Thyroid gland (tissue), 4 donors: ENCODE data around the gene STK31.

Experiments used
- CTCF ChIP-seq, 6 experiments: fragments of 200-600 bp in 3 of 6; fragments of 450-650 bp in 3 of 6; sonication (generic) in 3 of 6; IDR thresholded peaks; one replicate each; pipeline ENCODE4 v1.5.1; 2016 to 2019; ENCODE audit warnings: antibody characterized with exemption in 6 of 6, mild to moderate bottlenecking in 2 of 6, inconsistent platforms in 1 of 6, moderate library complexity in 1 of 6
- POLR2A ChIP-seq, 2 donors: fragments of 450-650 bp; IDR thresholded peaks; one replicate each; pipeline ENCODE4 v1.6.1; 2017; ENCODE audit warnings: antibody characterized with exemption in 2 of 2, mild to moderate bottlenecking in 2 of 2, moderate library complexity in 1 of 2

DNA sequence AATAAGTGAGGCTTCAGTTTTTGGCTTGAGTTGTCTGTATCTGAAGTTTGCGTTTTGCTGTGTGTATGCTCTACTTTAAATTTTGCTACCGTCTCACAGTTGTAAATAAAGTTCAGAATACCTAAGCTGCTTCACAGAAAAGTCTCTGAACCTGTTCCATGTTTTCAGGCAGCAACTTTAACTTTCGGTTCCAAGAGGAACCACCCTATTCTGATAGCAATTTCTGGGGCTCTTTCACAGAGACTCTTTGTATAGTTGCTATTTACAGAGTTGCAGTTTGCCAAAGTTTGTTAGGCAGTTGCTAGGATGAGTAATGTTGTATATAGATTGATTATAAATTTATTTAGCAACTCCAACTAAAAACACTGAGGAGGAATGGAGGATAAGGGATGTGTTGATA lies 24.3 kb upstream of the STK31 start:
- no peak for TF ChIP-seq CTCF (IDR thresholded peaks at IDR 0.05)
- TF ChIP-seq POLR2A (IDR thresholded peaks at IDR 0.05), result no peak
